Gastrocnemius medialis (tissue), 4 donors: Measurements from ENCODE around the gene N4BP2L2. TPM values are rescaled to one million over a fixed set of nuclear protein-coding genes. Genes with fewer than 3 reads are reported as not detected.

Experiments used
- ATAC-seq, 2 donors: fragments of 150-250 bp; one replicate each; pipeline ENCODE4 v1.9.1; 2016
- DNase-seq, 2 donors: peaks; one replicate each; pipeline ENCODE4 v3.0.0-alpha.2; 2019
- H3K27ac ChIP-seq, 4 donors: fragments of 200-600 bp; sonication (generic); 1 replicate in 1 of 4; 2 replicates in 3 of 4; pipeline ENCODE4 v1.5.1; 2016 to 2018; ENCODE audit warnings: mild to moderate bottlenecking in 2 of 4, moderate library complexity in 1 of 4
- H3K27me3 ChIP-seq, 3 donors: fragments of 200-600 bp; sonication (generic) in 2 of 3; 1 replicate in 1 of 3; 2 replicates in 2 of 3; pipeline versions ENCODE4 v1.5.1 to v1.6.0; 2016 to 2019; ENCODE audit warnings: mild to moderate bottlenecking in 1 of 3, moderate library complexity in 1 of 3
- H3K36me3 ChIP-seq, 2 donors: fragments of 200-600 bp; sonication (generic) in 1 of 2; one replicate each; pipeline ENCODE4 v1.5.1; 2017 to 2018
- H3K4me1 ChIP-seq, 2 donors: fragments of 200-600 bp; sonication (generic) in 1 of 2; one replicate each; pipeline ENCODE4 v1.5.1; 2016 to 2017; ENCODE audit warnings: mild to moderate bottlenecking in 2 of 2
- H3K4me3 ChIP-seq, 4 donors: fragments of 200-600 bp; sonication (generic) in 3 of 4; 1 replicate in 1 of 4; 2 replicates in 3 of 4; pipeline ENCODE4 v1.5.1; 2016 to 2019; ENCODE audit warnings: mild to moderate bottlenecking in 2 of 4
- H3K9me3 ChIP-seq, 3 donors: fragments of 200-600 bp; sonication (generic) in 2 of 3; 1 replicate in 1 of 3; 2 replicates in 2 of 3; pipeline ENCODE4 v1.5.1; 2016 to 2019
- POLR2A ChIP-seq, 2 donors: fragments of 450-650 bp; IDR thresholded peaks; one replicate each; pipeline ENCODE4 v1.6.1; 2017; ENCODE audit warnings: antibody characterized with exemption in 2 of 2, mild to moderate bottlenecking in 2 of 2, moderate library complexity in 2 of 2
- in situ Hi-C, 4 donors: fragments of 200-750 bp; cut with MboI; loops; one replicate each; pipeline versions ENCODE4 v1.15.0 to v1.8.0; 2017; ENCODE audit warnings: low sequenced_read_pairs in 4 of 4
- intact Hi-C: fragments of 100-400 bp; cut with DNase I; formaldehyde crosslinking; loops from one replicate; pipeline ENCODE4 v1.15.1; 2023; ENCODE audit warnings: low total_unique reads
- total RNA-seq, 4 donors: library from RNA; depleted of rRNA; stranded (reverse); fragments of >200 nt; gene quantifications; one replicate each; pipeline versions ENCODE4 v1.1.0 to v1.2.3, GENCODE V29; 2016
- TF ChIP-seq, protein P1 (sequence below), 5 experiments: fragments of 450-650 bp in 3 of 5; fragments of 200-600 bp in 2 of 5; sonication (generic) in 2 of 5; IDR thresholded peaks in 4 of 5; conservative IDR thresholded peaks in 1 of 5; 1 replicate in 4 of 5; 2 replicates in 1 of 5; pipeline ENCODE4 v1.5.1; 2016 to 2019; ENCODE audit warnings: antibody characterized with exemption in 5 of 5, mild to moderate bottlenecking in 3 of 5, moderate library complexity in 3 of 5

N4BP2L2 gene
- total RNA-seq, 4 donors from 2014 or later, result 52.2 to 370 (median 176) TPM

GRCh38 chr13:32427852-32428580, 110.6 kb downstream of the N4BP2L2 start, which contains the start of gene N4BP2L1:
Gene N4BP2L1, minus strand, starts transcription at chr13:32428130. Its CDS starts 48 bp downstream, at chr13:32428082.
- H3K27ac ChIP-seq, result peak within 1 kb of the TSS; percentile 87 to 96 (median 90)
- peak; percentile 82 to 92 for TF ChIP-seq POLR2A (IDR thresholded peaks at IDR 0.05)
- TF ChIP-seq, protein P1, sequence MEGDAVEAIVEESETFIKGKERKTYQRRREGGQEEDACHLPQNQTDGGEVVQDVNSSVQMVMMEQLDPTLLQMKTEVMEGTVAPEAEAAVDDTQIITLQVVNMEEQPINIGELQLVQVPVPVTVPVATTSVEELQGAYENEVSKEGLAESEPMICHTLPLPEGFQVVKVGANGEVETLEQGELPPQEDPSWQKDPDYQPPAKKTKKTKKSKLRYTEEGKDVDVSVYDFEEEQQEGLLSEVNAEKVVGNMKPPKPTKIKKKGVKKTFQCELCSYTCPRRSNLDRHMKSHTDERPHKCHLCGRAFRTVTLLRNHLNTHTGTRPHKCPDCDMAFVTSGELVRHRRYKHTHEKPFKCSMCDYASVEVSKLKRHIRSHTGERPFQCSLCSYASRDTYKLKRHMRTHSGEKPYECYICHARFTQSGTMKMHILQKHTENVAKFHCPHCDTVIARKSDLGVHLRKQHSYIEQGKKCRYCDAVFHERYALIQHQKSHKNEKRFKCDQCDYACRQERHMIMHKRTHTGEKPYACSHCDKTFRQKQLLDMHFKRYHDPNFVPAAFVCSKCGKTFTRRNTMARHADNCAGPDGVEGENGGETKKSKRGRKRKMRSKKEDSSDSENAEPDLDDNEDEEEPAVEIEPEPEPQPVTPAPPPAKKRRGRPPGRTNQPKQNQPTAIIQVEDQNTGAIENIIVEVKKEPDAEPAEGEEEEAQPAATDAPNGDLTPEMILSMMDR (IDR thresholded peaks at IDR 0.05 in 4 of 5, conservative IDR thresholded peaks at IDR 0.05 in 1 of 5), result no peak
- H3K9me3 ChIP-seq, result no peaks in the 10 kb centered on the region
- no peaks in the 10 kb centered on the region for H3K27me3 ChIP-seq
- DNase-seq (peak; percentile 59 to 63), ATAC-seq (peak; percentile 67 to 77)
- peaks cover 0 to 1% of the 10 kb centered on the region in 2 donors for H3K36me3 ChIP-seq
- peaks cover 17 to 18% of the 10 kb centered on the region in 2 donors for H3K4me1 ChIP-seq
- in situ Hi-C loops (no loop called here), intact Hi-C loops (loop anchor here (2.0 to 5.0 kb wide), 4 partner anchors 103 to 159 kb away; partner anchors contain the start of genes BRCA2, N4BP2L2, PDS5B and ZAR1L)
- peak within 1 kb of the TSS; percentile 65 to 96 (median 82) for H3K4me3 ChIP-seq

- peak; percentile 40 to 53 for ATAC-seq
- H3K4me3 ChIP-seq, result peak overlapping the region; percentile 65 to 96 (median 82)
- peaks cover 17 to 18% of the 10 kb centered on the region in 2 donors for H3K4me1 ChIP-seq
- DNase-seq, result peak; percentile 17 to 54
- H3K27ac ChIP-seq, result peak overlapping the region; percentile 87 to 96 (median 90)
- in situ Hi-C loops (no loop called here), intact Hi-C loops (loop anchor here (2.0 to 5.0 kb wide), 4 partner anchors 104 to 160 kb away; partner anchors contain the start of genes BRCA2, N4BP2L2, PDS5B and ZAR1L)
- H3K36me3 ChIP-seq, result no peaks in the 10 kb centered on the region
- H3K27me3 ChIP-seq, result no peaks in the 10 kb centered on the region
- H3K9me3 ChIP-seq, result no peaks in the 10 kb centered on the region
- TF ChIP-seq, protein P1 (IDR thresholded peaks at IDR 0.05 in 4 of 5, conservative IDR thresholded peaks at IDR 0.05 in 1 of 5), result no peak
- peak; percentile 14 to 32 for TF ChIP-seq POLR2A (IDR thresholded peaks at IDR 0.05)
These were observed 111.4 kb downstream of the N4BP2L2 start for GRCh38 chr13:32426990-32427851.

GRCh38 chr13:32426191-32426989, 112.2 kb downstream of the N4BP2L2 start:
- DNase-seq (no peak), ATAC-seq (peak in 1 of 2 donors; percentile 28)
- no peaks in the 10 kb centered on the region for H3K9me3 ChIP-seq
- H3K27ac ChIP-seq, result peak overlapping the region; percentile 87 to 96 (median 90)
- H3K36me3 ChIP-seq, result no peaks in the 10 kb centered on the region
- in situ Hi-C loops, result no loop called here
- peaks cover 17 to 18% of the 10 kb centered on the region in 2 donors for H3K4me1 ChIP-seq
- TF ChIP-seq, protein P1 (IDR thresholded peaks at IDR 0.05 in 4 of 5, conservative IDR thresholded peaks at IDR 0.05 in 1 of 5), result no peak
- peak in 1 of 2 donors; percentile 10 for TF ChIP-seq POLR2A (IDR thresholded peaks at IDR 0.05)
- intact Hi-C loops, result loop anchor here (2.0 to 5.0 kb wide), 4 partner anchors 104 to 161 kb away; partner anchors contain the start of genes BRCA2, N4BP2L2, PDS5B and ZAR1L
- H3K4me3 ChIP-seq, result peak overlapping the region; percentile 65 to 96 (median 82)
- H3K27me3 ChIP-seq, result no peaks in the 10 kb centered on the region

DNA sequence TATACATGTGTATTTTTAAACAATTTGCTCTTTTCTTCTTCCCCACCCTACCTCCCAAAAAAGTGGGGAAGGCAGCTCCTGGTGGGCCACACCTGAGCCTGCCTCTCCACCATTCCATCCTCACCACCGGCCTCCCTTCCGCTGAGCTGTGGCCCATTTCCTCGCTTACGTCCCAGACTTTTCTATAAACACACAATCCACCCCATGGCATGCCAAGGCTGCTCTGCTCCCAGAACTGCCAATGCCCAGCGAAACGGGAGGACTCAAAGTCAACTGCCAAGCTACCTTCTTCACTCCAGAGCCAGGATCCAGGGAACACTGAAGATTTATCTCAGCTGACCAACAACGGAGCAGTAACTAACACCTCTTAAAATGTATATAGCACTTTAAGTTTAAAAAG, 113.4 kb downstream of the N4BP2L2 start:
- DNase-seq, result no peak
- H3K27me3 ChIP-seq, result no peaks in the 10 kb centered on the region
- intact Hi-C loops, result loop anchor here (5.0 kb wide), 1 partner anchor 162 kb away; the partner anchor contains the start of gene PDS5B
- H3K4me1 ChIP-seq, result peaks cover 17 to 18% of the 10 kb centered on the region in 2 donors
- no peaks in the 10 kb centered on the region for H3K9me3 ChIP-seq
- no peak for ATAC-seq
- H3K36me3 ChIP-seq, result no peaks in the 10 kb centered on the region
- no peak overlapping the region for H3K4me3 ChIP-seq
- in situ Hi-C loops, result no loop called here
- no peak overlapping the region for H3K27ac ChIP-seq
- TF ChIP-seq, protein P1 (IDR thresholded peaks at IDR 0.05 in 4 of 5, conservative IDR thresholded peaks at IDR 0.05 in 1 of 5), result no peak
- no peak for TF ChIP-seq POLR2A (IDR thresholded peaks at IDR 0.05)
